GM19239 (cell line): ENCODE measurements around the gene MGAT4B.
"Not testable (repeated sequence)": the region's sequence is repeated elsewhere in the genome, so short reads cannot be mapped to it uniquely, and the experiment has no call there.

Source experiments
- DNase-seq: peaks from one replicate; pipeline ENCODE4 v3.0.0; 2011; ENCODE audit warnings: low spot score; ENCODE audit not compliant: insufficient read length
- FAIRE-seq: peaks from 2 replicates; lab custom pipeline; 2011; peaks lifted over from hg19 to GRCh38; lab: Jason Lieb, UNC

The MGAT4B gene

DNA sequence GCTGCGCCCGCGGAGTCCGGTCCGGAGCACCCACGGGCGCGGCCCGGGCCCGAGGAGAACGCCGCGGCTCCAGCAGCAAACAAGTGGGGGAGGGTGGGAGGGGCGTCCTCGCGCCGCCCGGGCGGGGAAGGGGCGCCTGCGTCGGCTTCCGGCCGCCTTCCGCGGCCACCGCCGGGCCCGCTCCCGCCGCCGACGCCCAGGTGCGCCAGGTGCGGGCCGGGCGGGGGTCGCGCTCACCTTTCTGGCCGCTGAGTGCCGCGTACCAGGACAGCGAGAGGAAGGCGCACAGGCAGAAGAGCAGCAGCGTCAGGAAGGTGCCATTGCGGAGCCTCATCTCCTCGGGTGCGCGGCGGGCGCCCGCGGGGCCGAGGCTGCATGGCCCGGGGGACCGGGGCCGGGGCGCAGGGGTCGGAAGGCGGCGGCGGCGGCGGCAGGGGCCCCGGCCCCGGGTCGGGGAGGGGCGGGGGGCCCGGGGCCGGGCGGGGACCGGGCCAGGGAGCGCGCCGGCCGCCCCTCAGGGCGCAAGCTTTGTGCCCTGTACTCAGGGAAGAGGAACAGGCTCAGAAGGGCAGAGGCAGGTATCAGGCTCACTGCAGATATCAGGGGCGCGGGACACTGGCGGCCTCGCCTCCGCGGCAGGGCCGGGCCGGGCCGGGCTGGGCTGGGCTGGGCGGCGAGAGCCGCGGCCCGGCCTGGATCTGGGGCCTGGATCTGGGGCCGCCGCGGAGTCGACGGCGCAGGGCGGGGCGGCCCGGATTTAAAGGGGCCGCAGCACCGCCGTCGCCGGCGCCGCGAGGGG is at the start of gene MGAT4B:
TSS of gene MGAT4B (minus strand) at position 617 of the 799 bp plus-strand sequence. CDS start at position 334, 283 bp downstream.
- DNase-seq (peak; percentile 97), FAIRE-seq (peak; percentile 23)

DNA sequence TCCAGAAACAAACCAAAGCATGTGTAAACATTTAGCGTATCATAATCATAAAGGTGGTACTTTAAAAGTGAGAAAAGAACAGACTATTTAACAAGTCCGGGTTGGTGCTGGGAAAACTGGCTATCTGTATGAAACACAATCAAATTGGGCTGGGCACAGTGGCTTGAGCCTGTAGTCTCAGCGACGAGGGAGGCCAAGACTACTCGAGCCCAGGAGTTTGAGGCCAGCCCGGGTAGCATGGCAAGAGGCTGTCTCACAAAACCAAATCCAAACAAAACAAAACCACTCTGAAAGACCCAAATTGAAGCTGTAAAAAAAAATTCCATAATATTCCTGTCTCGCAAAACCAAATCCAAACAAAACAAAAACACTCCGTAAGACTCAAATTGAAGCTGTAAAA is 47.7 kb upstream of the MGAT4B start:
- no peak for FAIRE-seq
- no peak for DNase-seq

DNA sequence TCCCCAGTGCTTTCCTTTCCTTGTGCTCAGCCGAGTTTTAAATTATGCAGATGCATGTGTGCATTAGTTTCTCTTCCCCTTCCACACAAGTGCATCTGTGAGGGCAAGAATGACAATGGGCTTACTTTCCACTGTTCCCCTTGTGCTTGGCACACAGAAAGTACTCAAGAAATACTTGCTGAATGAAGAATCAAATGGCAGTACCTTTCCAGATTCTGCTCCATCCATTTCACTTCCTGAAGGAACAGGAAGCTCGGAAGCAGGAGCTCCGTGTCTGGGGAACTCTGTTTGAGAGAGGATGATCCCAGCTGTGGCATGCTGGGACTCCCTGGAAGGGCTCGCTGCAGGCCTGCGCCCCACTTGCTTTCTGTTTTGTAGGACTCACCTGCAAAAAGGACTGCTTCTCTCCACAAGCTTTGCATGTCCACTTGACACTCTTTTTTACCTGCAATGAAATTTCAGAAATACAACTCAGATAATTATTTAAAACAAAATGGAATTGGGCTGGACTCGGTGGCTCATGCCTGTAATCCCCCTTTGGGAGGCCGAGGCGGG is 46.4 kb upstream of the MGAT4B start:
- FAIRE-seq (peak; percentile 71), DNase-seq (no peak)

DNA sequence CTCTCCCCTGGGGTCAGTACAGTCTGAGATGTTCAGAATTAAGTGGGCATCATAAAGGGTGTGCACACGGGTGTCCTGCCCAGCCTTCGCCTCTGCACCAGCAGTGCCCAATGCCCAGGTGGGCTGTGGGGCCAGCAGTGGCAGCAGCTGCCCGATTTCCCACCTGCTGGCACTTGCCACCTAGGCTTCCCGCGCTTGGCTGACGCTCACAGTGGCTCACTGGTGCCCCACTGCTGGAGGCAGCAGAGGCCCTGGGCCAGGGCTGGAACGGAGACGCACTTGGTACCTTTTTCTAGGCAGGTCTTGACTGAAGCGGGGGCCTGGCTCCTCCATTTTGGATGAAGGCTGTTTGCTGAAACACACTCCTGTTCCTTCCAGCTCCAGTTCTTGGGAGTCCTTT is 35.0 kb upstream of the MGAT4B start:
- DNase-seq (no peak), FAIRE-seq (no peak)

DNA sequence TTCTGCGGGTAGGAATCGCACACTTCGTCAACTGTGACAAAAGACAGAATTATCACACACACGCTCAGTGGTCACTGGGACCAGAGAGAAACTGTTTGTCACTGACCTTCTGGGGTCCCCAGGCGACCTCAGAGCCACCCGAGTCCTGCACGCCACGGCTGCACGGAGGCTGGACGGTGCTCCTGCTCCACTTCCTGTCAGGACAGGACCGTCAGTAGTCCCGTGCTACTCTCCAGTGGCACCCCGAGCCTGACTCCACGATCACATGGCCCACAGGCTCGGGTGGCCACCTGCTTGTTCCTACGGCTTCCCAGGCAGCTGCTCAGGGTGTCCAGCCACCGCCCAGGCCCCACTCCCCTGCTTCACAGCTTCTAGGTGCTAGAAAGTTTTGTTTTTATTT is 34.1 kb upstream of the MGAT4B start:
- DNase-seq (no peak), FAIRE-seq (no peak)

DNA sequence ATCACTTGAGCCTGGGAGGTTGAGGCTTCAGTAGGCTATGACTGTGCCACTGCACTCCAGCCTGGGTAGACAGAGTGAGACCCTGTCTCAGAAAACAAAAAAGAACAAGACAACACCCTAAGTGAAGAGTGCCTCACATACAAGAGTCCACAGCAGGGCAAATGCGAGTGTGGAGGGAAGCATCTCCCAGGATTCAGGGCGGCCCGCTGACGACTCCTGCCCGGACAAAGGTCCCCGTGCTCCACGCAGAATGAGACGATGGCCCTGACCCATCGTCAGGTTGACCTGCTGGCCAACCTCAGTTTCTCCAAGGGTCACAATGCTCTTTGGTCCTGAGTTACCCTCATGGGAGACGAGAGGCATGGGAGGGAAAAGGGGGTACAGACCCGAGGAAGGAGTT is 33.7 kb upstream of the MGAT4B start:
- DNase-seq (no peak), FAIRE-seq (no peak)

DNA sequence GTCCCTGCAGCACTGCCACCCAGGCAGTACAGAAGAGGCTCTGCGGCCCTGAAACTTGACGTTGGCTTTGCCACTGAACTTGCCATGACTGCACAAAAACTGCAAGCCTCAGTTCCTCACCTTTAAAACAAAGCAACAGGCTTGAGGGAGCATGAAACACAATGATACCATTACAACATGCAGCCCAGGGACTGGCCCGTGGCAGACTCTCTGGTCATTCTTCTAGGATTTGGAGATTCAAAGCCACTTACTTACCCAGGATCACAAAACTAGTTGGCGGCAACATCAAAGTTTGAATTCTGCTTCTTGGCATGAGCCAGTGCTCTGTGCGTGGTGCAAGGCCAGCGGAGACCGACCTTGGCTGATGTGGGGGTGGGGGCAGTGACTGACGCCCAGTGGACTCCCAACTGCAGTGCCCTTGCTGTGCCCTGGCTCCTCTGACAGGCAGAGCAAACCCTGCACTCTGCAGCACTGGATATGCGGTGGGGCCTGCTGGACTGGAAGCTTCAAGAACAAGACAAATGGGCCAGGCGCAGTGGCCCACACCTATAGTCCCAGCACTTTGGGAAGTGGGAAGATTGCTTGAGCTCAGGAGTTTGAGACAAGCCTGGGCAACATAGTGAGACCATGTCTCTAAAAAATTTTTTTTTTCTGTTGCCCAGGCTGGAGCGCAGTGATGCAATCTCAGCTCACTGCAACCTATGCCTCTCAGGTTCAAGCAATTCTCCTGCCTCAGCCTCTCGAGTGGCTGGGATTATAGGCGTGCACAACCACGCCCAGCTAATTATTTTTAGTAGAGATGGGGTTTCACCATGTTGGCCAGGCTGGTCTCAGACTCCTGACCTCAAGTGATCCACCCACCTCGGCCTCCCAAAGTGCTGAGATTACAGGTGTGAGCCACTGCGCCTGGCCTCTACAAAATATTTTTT is 32.9 kb upstream of the MGAT4B start:
- DNase-seq (no peak), FAIRE-seq (no peak)

DNA sequence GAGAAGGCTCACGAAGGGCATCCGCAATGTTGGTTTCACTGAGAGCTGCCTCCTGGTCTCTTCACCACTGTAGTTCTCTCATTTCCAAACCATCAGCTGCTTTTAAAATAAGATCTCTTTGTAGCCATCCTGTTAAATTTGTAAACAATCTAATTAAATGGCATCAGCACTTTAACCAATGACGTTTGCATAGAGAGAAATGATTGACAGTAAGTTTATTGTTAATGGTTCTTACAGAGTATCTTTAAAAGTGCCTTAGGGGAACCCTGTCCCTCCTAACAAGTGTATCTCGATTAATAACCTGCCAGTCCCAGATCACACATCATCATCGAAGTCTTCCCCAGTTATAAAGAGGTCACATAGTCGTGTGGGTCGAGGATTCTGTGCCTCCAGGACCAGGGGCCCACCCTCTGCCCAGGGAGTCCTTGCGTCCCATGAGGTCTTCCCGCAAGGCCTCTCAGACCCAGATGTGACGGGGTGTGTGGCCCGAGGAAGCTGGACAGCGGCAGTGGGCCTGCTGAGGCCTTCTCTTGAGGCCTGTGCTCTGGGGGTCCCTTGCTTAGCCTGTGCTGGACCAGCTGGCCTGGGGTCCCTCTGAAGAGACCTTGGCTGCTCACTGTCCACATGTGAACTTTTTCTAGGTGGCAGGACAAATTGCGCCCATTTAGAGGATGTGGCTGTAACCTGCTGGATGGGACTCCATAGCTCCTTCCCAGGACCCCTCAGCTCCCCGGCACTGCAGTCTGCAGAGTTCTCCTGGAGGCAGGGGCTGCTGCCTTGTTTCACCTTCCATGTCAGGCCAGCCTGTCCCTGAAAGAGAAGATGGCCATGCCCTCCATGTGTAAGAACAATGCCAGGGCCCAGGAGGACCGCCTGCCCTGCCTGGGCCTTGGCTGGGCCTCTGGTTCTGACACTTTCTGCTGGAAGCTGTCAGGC is 30.7 kb upstream of the MGAT4B start:
- no peak for FAIRE-seq

DNA sequence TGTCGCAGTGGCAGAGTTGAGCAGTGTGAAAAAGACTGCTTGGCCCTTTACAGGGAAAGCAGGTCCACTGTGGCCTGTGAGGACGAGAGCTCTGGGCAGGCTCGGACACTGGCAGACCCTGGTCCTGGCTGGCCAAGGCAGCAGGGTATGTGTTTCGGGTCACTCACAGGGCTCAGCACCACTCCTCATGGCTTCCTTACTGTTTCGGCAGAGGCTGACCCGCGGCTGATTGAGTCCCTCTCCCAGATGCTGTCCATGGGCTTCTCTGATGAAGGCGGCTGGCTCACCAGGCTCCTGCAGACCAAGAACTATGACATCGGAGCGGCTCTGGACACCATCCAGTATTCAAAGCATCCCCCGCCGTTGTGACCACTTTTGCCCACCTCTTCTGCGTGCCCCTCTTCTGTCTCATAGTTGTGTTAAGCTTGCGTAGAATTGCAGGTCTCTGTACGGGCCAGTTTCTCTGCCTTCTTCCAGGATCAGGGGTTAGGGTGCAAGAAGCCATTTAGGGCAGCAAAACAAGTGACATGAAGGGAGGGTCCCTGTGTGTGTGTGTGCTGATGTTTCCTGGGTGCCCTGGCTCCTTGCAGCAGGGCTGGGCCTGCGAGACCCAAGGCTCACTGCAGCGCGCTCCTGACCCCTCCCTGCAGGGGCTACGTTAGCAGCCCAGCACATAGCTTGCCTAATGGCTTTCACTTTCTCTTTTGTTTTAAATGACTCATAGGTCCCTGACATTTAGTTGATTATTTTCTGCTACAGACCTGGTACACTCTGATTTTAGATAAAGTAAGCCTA is 29.8 kb upstream of the MGAT4B start:
- no peak for DNase-seq
- peak; percentile 28 for FAIRE-seq

More for the DNA sequence above, 30.7 kb upstream of the MGAT4B start:
- no peak for DNase-seq

DNA sequence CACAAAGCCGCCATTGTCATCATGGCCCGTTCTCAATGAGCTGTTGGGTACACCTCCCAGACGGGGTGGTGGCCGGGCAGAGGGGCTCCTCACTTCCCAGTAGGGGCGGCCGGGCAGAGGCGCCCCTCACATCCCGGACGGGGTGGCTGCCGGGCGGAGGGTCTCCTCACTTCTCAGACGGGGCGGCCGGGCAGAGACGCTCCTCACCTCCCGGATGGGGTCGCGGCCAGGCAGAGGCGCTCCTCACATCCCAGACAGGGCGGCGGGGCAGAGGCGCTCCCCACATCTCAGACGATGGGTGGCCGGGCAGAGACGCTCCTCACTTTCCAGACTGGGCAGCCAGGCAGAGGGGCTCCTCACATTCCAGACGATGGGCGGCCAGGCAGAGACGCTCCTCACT is 28.2 kb upstream of the MGAT4B start:
- not testable (repeated sequence) for FAIRE-seq, DNase-seq

DNA sequence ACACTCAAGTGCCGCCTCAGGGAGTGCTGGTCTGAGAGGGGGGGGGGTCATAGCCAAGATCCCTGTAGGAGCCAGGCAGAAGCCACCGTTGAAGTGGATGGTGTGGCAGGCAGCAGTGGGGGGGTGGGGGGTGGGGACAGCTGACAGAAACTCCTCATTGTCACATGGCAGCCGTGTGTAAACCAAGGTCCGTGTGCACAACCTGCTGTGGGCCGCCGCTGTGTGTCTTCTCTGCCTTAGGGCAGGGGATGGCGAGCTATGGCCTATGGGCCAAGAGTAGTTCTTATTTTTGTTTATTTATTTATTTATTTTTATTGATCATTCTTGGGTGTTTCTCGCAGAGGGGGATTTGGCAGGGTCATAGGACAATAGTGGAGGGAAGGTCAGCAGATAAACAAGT is 27.5 kb upstream of the MGAT4B start:
- DNase-seq (no peak), FAIRE-seq (no peak)

DNA sequence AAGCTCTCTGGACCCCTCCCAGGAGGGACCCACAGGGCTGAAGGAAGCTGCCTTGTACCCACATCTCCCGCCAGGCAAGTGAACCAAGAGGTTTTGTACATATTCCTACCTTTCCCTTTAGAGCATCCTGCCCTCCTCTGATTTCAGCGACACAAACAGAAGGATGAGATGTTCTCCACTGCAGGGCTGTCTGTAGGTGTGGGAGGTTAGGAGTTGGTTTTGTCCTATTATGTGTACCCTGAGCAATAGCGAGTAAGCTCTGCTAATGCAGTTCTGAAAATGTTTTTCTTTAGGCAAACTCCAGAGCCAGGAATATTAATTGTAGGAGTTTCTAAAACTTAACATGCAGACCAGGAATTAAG is 27.0 kb upstream of the MGAT4B start:
- no peak for DNase-seq
- no peak for FAIRE-seq

DNA sequence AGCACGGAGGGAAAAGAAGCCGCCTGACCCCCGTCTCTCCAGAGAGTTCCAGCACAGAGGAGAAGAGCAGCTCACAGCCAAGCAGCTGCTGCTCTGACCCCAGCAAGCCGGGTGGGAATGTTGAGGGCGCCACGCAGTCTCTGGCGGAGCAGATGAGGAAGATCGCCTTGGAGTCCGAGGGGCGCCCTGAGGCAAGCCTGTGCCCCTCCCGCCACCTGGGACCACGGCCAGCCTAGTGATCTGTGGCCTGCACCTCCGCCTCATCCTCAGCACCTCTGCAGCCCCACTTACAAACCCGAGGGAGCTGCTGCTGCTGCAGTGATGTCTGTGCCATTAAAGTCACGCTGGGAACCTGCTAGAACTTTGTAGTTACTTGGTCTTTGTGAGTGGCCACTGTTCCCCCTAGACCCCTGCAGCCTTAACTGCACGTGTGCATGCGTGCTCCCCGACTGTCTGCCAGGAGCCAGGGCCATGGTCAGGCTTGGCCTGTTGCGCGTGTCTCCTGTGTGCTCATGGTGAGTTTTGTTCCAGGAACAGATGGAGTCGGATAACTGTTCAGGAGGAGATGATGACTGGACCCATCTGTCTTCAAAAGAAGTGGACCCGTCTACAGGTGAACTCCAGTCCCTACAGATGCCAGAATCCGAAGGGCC is 26.5 kb upstream of the MGAT4B start:
- no peak for FAIRE-seq
- DNase-seq, result no peak

DNA sequence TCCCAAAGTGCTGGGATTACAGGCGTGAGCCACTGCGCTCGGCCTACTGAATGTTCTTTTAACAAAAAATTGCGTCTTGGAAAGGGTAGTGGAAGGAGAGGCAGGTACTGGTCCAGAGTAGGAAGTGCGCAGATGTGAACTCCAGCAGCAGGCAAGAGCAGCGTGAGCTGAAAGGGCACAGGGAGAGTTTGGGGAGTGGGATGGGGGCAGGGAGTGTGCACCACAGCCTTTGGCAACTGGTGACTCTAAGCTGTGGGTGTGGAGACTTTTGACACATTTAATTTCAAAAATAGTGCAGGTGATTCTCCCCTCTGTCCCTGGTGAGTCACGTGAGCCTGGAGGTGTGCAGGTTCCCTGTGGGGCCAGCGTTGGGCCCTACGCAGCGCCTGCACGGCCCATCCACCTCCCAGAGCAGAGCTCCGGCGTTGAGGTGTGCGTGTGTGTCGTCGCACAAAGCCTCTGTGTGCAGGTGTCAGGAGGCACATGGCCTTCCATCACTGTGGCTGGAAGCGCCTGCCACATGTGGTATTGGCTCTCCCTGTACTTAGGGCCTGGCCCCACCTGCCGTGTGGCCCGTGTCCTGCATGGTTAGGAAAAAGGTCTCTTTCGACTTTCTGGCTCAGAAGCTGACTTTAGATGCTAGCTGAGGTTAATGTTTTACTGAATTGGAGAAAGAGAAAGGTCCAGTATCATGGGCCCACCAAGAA is 25.5 kb upstream of the MGAT4B start:
- no peak for FAIRE-seq
- no peak for DNase-seq

DNA sequence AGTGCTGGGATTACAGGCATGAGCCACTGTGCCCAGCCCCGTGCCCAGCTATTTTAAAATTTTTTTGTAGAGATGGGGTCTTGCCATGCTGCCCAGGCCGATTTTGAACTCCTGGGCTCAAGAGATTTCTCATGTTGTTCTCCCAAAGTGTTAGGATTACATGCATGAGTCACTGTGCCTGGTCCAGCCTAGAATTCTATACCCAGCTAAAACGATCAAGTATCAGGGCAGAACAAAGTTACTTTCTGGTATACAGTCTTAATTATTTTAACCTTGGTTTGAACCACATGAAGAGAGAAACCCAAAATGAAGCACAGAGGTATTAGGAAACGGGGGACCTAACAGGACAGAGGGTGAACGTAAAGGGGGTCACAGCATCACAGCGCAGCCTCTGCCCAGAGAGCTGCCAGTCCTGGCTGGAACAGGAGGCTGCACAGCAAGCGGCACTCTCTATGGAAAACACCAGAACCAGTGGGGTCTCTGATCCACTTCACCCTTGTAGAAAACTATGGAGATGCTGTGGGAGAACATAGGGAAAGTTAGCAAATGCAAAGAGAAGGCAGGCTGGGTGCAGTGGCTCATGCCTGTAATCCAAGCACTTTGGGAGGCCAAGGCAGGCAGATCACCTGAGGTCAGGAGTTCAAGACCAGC is 24.3 kb upstream of the MGAT4B start:
- DNase-seq, result no peak
- FAIRE-seq, result no peak

DNA sequence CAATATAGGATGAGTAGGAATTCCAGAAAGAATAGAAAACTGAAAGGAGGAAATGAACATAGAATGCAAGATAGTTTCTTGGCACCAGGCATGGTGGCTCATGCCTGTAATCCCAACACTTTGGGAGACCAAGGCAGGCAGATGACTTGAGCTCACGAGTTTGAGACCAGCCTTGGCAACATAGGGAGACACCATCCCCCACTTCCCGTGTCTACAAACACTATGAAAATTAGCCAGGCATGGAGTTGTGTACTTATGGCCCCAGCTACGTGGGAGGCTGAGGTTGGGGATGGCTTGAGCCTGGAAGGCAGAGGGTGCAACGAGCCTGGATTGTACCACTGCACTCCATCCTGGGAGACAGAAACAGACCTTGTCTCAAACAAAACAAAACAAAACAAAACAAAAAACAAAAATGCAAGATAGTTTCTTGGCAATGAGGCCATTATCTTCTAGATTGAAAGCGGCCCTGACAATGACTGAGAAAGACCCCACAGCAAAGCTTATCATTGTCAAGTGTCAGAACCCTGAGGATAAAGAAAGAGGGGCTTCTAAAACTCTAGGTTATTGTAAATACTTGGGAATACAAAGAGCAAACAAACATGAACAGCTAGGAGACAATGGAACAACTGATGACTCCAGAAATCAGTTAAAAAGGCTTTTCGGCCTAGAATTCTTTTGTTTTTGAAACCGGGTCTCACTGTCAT is 23.2 kb upstream of the MGAT4B start:
- no peak for FAIRE-seq

More for the DNA sequence above, 23.2 kb upstream of the MGAT4B start:
- no peak for DNase-seq
